Cardiac atrium fibroblast (primary cell): ENCODE data around the gene FGD2. TPM values are rescaled to one million over a fixed set of nuclear protein-coding genes. Genes with fewer than 3 reads are reported as not detected.

ENCODE experiments used
- total RNA-seq: library from RNA; depleted of rRNA; stranded (reverse); fragments of >200 nt; gene quantifications from 2 replicates; pipeline ENCODE4 v1.2.3, GENCODE V29; 2015

FGD2 gene, protein sequence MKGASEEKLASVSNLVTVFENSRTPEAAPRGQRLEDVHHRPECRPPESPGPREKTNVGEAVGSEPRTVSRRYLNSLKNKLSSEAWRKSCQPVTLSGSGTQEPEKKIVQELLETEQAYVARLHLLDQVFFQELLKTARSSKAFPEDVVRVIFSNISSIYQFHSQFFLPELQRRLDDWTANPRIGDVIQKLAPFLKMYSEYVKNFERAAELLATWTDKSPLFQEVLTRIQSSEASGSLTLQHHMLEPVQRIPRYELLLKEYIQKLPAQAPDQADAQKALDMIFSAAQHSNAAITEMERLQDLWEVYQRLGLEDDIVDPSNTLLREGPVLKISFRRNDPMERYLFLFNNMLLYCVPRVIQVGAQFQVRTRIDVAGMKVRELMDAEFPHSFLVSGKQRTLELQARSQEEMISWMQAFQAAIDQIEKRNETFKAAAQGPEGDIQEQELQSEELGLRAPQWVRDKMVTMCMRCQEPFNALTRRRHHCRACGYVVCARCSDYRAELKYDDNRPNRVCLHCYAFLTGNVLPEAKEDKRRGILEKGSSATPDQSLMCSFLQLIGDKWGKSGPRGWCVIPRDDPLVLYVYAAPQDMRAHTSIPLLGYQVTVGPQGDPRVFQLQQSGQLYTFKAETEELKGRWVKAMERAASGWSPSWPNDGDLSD
- not detected in 2 replicates for total RNA-seq

DNA sequence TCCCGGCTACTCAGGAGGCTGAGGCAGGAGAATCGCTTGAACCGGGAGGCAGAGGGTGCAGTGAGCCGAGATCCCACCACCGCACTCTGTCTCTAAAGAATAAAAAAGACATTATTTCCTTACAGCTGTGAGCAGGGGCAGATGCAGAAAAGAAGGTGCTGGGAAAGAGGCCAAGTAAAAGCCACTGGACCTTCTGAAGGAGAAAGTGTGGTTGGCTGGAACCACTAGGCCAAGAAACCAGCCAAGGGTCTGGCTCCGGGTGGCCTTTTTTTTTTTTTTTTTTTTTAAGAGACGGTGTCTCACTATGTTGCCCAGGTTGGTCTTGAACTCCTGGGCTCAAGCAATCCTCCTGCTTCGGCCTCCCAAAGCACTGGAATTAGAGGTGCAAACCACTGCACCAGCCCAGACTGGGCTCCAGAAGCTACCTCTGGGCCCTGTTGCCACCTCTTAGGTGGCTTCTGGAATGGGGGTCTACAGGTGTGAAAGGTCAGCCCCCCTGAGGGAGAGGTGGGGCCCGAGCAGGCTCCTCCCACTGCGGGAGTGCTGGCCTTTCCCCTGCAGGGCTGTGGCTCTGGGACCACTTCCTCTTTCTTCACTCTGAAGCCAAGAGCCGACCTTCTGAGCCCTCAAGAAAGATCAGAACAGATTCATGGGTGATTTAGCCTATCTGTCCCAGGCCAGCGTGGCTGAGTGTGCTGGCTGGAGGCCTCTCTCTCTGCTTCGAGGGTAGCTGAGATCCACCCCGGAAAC, at the start of gene FGD2:
TSS of gene FGD2 (plus strand) at position 595 of the 750 bp plus-strand sequence. CDS start 163 bp downstream, outside the sequence.

DNA sequence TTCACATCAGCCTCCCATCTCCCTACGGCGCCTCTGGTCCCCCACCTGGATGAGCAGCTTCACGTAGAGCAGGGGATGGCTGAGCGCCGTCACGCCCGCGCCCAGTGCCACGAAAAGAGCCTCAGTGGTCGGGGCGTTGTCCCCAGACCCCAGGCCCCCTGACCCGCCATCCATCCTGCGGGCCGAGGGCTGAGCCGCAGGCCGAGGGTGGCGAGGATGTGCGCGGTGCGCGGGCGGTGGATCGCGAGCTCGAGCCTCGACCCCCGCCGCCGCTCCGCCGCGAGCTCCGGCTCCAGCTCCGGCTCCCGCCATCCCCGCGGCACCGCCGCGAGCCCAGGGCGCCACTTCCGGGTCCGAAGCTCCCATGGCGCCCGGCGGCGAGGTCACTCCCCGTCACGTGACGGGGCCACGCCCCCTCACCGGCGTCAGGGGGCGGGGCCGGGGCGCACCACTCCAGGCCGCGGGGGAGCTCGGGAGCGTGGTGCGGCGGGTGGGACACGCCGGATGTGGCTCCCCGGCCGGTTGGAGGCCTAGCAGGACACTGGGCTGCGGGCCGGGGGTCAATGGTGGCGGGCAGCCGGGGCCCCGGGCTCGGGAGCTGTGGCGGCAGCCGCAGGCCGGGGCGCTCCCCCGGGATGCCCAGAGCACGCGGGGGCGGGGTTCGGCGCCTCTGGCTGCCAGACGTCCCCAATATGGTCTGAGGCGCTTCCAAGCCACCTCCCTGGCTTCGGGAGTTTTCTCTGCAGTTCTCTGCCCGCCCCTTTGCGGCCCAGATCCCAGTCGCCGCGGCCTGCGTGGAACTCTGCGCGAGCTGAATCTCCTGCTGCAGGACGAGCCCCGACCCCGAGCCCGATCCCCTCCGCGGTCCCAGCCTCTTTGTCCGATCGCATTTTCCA, 19.4 kb upstream of the FGD2 start, which contains the start of gene MTCH1:
TSS of gene MTCH1 (minus strand) at position 389 of the 896 bp plus-strand sequence. CDS start at position 366, 23 bp downstream.

Other genes starting within 250 kb of the FGD2 start
- gene CPNE5, start 166.2 kb upstream of the FGD2 start, total RNA-seq, result under 0.01 and 1.1 TPM in 2 replicates
- 16.1 and 25.1 TPM in 2 replicates for gene PPIL1, start 130.9 kb upstream of the FGD2 start, total RNA-seq
- gene C6orf89, start 119.7 kb upstream of the FGD2 start, total RNA-seq, result 33.0 and 42.8 TPM in 2 replicates
- not detected in 2 replicates for gene PI16, start 50.9 kb upstream of the FGD2 start, total RNA-seq
- 197 and 206 TPM in 2 replicates for gene MTCH1, start 19.5 kb upstream of the FGD2 start, total RNA-seq
- gene PIM1, start 164.5 kb downstream of the FGD2 start, total RNA-seq, result 27.4 and 38.3 TPM in 2 replicates